DMS53 treated with DMSO at 0.1 percent for 48 hours (cell line): Measurements from ENCODE around the gene EXOSC2.

ENCODE experiments used
- DNase-seq: peaks from one replicate; lab custom pipeline; 2025; ENCODE audit not compliant: unreplicated experiment; lab: John Stamatoyannopoulos, UW

The EXOSC2 gene

DNA sequence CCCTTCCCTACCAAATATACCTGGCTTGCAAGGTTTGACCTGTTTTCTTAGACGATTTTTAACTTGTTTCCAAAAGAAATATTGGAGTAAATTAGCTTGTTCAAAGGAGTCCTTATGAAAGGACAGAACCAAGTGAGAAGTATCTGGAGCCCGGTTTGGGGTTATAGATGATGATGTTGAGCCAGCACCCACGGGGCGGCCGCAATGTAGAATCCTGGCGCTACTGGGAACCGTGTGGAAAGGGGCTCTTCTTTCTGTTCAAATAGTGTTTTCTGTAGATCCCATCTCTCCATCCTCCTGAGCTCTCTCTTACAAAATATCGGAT lies 517 bp upstream of the EXOSC2 start:
- DNase-seq, result no peak

- DNase-seq, result no peak
These were observed 625 bp downstream of the EXOSC2 start for GRCh38 chr9:130694205-130694604.

DNA sequence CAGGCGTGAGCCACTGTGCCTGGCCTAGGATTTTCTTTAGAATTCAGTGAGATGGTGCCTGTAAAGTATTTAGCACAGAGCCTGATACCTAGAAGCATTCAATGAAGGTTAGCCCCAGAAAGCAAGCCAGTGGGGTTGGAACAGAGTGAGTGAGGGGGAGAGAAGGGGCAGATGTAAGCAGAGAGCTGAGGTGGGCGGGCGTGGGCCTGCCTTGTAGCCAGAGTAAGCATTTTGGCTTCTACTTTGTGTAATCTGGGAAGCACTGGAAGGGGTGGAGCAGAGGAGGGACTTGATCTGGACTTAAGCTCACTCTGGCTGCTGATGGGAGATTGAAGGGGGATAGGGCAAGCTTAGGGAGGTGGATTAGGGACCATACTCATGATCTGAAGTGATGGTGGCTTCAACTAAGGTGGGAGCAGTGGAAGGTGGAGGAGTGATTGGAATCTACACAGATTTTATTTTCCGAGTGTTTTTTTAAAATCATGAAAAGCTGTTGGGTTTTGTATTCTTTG lies 2.6 kb downstream of the EXOSC2 start:
- no peak for DNase-seq

DNA sequence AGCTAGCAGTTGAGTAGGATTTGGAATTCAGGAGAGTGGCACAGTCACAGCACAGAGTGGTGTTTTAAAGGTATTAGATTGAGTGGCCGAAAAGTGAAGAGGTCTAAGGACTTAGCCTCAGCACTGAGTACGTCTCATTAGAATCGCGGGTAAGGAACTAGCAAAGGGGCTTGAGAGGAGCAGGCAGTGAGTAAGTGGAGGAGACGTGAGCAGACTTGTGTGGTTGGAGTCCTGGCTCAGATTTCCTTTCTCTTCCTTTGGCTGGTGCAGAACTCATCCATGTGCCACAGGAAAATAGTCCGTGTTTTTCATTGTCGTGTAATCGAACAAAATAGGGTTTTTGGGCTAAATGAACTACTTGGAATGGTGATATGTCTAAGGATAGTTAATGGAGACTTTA lies 3.4 kb downstream of the EXOSC2 start:
- DNase-seq, result no peak

- DNase-seq, result no peak
These were observed 4.9 kb downstream of the EXOSC2 start for GRCh38 chr9:130698514-130698913.

GRCh38 chr9:130699047-130699446 lies 5.5 kb downstream of the EXOSC2 start:
- no peak for DNase-seq

DNA sequence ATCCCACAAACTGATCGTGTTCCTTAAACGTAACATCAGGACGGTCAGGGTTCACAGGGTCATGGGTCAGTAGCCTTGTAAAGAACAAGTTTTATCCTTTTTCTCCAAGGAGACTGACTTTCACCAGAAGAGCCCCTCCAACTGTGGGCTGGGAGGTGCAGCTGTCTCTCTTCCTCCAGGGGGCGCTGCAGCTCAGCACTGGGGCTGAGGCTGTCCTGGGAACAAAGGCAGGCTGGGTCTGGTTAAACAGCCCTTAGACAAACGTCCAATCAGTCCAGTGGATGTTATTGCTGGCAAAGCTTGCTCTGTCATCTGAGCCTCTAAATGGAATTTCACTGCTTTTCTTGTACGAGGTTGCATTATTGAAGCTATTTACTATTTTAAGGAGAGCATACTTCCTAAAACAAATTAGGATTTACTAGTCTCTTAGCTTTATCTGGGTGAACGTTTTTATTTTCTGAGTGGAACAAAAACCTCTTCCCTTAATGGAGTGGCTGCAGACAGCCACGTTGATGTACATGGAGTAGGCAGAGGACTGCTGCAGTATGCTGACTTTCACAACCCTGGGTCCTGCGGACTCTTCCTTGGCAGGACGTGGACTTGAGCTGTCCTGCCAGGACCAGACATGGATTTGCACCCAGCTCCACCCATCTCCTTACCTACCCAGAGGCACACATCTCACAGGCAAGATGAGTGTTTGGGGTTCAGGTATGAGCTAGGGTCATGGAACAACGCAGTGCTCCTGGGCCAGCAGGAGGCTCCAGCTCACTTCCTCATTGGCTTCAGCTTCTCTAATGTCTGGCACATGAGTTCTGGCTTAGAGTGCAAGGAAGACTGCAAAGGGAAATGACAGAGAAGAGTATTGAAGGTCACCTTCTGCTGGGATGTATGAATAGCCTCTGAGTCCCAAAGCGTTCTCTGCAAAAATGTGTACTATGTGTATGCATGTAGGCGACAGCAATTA lies 7.8 kb downstream of the EXOSC2 start:
- DNase-seq, result peak; percentile 43

- no peak for DNase-seq
These were observed 9.9 kb downstream of the EXOSC2 start for GRCh38 chr9:130703501-130703900.

GRCh38 chr9:130707225-130707976 lies 13.8 kb downstream of the EXOSC2 start:
- DNase-seq, result peak; percentile 70

DNA sequence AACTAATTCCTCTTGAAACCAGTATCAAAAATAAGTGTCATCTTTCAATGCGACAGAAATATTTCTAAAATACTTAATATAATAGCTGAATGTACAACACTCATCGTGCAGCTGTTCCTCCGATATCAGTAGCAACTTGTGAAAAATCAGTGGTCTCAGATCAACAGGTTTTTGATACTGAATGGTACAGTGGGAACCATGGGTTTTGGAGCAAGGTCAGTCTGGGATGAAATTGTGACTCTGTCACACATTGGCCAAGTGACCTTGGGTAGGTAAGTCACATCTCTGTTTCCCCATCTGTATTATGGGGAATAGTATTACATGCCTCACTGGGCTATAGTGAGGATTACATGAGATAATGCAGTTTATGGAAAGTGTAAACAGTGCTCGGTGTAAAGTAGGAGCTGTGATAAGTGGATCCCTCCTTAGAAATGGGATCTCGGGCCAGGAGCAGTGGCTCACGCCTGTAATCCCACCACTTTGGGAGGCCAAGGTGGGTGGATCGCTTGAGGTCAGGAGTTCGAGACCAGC lies 17.3 kb downstream of the EXOSC2 start:
- no peak for DNase-seq

DNA sequence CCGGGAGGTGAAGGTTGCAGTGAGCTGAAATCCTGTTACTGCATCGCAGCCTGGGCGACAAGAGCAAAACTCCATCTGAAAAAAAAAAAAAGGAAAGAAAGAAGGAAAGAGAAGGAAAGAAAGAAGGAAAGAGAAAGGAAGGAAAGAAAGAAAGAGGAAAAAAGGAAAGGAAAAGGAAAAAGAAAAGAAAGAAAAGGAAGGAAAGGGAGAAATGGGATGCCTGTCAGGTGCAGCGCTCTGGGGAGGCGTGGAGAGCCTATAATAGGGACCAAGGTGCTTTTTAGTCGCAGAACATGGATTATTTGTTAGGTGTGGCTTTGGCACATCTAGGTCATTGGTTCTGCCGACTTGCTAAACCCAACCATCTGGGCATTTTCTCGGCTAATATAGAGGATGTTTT lies 17.9 kb downstream of the EXOSC2 start:
- DNase-seq, result no peak

- peak; percentile 98 for DNase-seq
These were observed 19.1 kb downstream of the EXOSC2 start for GRCh38 chr9:130712564-130713285.

- no peak for DNase-seq
These were observed 19.8 kb downstream of the EXOSC2 start for GRCh38 chr9:130713286-130713960.

DNA sequence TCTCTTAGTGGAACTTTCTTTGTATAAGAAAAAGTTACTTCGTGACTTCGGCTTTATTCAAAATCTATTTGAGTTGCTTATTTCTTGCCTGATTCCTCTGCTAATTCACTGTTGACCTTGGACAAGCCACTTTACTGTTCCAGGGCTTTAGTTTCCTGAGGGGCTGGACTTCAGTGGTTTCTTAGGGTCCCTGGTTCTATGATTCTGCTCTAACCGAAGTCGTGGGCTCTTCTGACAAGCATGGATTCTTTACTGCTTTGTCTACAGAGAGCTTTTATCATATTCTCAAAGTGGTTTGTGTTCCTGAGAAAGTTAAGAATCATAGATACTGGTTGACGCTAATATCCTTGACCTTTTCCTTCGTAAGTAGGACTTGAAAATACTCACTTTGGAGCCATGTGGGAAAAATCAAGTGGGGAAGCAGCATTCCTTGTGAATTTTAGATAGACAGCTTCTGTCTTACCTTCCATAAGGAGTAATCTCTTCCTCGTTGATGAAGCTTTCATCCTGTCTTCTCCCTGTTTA lies 21.1 kb downstream of the EXOSC2 start:
- no peak for DNase-seq

DNA sequence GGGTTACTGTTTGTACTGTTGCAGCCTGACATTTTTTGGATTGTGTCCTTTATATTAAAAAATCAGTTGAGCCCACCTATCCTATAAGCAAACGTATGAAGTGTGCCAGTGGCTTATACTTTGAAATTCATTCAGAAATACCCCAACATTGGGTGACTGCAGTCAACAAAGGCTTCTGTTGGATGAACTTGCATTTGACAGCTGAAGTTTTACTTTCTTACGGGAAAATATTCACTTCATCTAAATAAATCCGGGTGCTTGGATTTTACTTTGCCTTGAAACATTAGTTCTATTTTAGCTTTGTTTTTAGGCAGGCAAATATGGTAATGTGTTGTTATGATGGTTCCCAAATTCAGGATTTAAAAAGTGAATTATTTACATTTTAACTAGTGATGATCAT lies 21.7 kb downstream of the EXOSC2 start:
- no peak for DNase-seq

GRCh38 chr9:130718562-130718961 lies 25.0 kb downstream of the EXOSC2 start:
- DNase-seq, result no peak

- no peak for DNase-seq
These were observed 27.2 kb downstream of the EXOSC2 start for GRCh38 chr9:130720762-130721161.

- no peak for DNase-seq
These were observed 35.1 kb downstream of the EXOSC2 start for GRCh38 chr9:130728721-130729120.

DNA sequence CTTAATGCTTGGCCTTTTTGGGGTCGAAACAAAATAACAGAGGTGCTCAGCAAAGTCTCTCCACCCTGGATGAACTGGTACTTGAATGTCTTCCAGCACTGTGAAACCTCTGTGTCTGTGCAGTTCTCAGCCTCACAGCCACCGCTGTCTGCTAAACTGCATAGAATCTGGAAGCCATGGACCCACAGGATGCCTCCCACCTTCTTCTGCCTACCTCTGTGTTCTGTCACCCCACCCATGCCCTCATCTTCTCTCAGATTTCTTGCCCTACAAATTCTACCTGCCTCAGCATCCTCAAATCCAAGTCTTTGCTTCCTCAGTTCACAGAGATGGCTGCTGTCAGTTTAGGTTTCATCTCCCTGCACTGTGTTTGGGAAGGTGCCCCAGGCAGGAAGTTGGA lies 35.6 kb downstream of the EXOSC2 start:
- DNase-seq, result no peak

- peak; percentile 94 for DNase-seq
These were observed 37.8 kb downstream of the EXOSC2 start for GRCh38 chr9:130731355-130731754.
